GM12864 (cell line): ENCODE results near the gene GART.
"Not testable (repeated sequence)": the region's sequence is repeated elsewhere in the genome, so short reads cannot be mapped to it uniquely, and the experiment has no call there.

Experiments used
- DNase-seq: peaks from one replicate; pipeline ENCODE4 v3.0.0-alpha.2; 2011; ENCODE audit warnings: low read depth
- H3K4me3 ChIP-seq: 2 replicates; pipeline ENCODE4 v1.5.1; 2011; ENCODE audit warnings: mild to moderate bottlenecking, low read depth, low read length, control low read depth
- CTCF ChIP-seq: IDR thresholded peaks from 2 replicates; pipeline ENCODE4 v1.5.1; 2011; ENCODE audit warnings: low read depth, mild to moderate bottlenecking, moderate library complexity, low read length, control low read depth, inconsistent platforms; ENCODE audit errors: missing control alignments

Gene GART

DNA sequence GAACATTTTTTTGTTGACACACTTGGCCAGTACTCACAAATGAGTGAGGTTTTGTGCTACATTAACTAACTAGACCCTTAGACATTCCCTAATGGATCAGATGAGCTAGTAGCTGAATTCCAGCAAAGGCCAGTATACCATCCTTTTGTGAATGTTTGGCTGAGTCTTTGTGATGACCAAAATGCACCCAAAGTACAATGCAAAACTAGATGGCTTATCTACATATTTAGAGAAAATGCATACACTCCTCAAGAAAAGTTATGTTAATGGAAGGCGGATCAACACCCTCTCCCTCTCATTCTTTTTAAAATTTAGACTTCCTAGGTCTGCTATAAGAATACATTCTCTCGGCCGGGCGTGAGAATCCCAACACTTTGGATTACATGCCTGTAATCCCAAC is 30.3 kb downstream of the GART start:
- TF ChIP-seq CTCF, result no peak
- no peak overlapping the region for H3K4me3 ChIP-seq
- no peak for DNase-seq

DNA sequence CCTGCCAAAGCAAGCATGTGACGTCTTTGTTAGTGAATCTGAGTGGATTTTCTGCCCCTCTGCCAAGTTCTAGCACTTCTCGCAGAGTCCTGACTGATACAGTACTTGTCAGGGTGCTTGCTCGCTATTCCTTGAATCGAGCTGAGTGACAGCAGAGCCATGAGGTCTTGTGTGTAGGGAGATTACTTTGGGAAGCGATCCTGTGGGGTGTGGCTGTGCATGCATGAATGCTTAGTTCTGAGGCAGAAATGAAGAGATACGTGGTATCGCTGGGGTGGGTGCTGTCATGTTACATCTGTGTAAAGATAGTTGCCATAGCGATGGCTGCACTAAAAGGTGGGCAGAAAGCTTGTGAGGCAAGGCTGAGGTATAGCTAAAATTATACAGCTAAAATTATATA is 31.1 kb downstream of the GART start:
- DNase-seq, result no peak
- no peak for TF ChIP-seq CTCF

DNA sequence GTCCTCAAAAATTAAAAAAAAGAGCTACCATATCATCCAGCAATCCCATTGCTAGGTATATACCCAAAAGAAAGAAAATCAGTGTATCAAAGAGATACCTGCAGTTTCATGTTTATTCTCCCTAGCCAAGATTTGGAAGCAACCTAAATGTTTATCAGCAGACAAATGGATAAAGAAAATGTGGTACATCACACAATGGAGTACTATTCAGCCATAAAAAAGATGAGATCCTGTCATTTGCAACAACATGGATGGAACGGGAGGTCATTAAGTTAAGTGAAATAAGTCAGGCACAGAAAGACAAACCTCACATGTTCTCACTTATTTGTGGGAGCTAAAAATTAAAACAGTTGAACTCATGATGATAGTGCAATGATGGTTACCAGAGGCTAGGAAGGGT is 34.9 kb downstream of the GART start:
- H3K4me3 ChIP-seq, DNase-seq: not testable (repeated sequence)

More for the DNA sequence above, 31.1 kb downstream of the GART start:
- H3K4me3 ChIP-seq, result no peak overlapping the region

DNA sequence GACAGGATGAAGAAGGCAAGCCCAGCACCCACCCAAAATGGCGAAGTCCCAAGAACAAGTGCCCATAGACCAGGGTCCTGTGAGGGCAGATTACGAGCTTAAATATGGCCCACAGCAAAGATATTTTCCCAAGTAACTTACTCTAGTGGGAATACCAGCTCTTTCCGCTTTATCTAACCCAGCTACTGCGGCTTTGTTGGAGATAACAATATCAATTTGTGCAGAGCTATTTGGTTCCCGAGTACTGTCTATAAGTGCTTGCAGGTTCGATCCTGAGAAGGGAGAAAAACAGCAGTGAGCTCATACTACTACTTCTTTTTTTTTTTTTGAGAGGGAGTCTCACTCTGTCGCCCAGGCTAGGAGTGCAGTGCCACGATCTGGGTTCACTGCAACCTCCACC is 36.1 kb downstream of the GART start:
- no peak for TF ChIP-seq CTCF
- no peak overlapping the region for H3K4me3 ChIP-seq

GRCh38 chr21:33496345-33496744 is 45.6 kb downstream of the GART start:
- no peak overlapping the region for H3K4me3 ChIP-seq
- TF ChIP-seq CTCF, result no peak
- no peak for DNase-seq

More for the DNA sequence above, 36.1 kb downstream of the GART start:
- DNase-seq, result no peak

DNA sequence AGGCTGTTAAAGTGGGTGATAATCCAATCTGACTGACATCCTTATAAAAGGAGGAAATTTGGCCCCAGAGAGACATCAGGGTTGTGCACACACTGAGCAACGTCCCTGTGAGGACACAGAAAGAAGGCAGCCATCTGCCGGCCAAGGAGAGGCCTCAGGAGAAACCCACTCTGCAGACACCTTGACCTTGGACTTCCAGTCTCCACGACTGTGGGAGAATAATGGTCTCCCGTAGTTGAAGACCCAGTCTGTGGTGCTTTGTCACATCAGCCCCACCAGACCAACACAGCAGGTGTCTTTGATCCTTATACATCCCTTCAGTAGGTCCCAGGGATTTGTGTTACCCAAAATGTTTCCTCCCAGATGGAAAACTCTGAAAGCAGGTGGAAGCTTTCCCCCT is 46.2 kb downstream of the GART start:
- H3K4me3 ChIP-seq, result no peak overlapping the region
- no peak for DNase-seq
- TF ChIP-seq CTCF, result no peak

GRCh38 chr21:33493756-33494155 is 48.2 kb downstream of the GART start:
- H3K4me3 ChIP-seq, result no peak overlapping the region
- TF ChIP-seq CTCF, result no peak
- no peak for DNase-seq

DNA sequence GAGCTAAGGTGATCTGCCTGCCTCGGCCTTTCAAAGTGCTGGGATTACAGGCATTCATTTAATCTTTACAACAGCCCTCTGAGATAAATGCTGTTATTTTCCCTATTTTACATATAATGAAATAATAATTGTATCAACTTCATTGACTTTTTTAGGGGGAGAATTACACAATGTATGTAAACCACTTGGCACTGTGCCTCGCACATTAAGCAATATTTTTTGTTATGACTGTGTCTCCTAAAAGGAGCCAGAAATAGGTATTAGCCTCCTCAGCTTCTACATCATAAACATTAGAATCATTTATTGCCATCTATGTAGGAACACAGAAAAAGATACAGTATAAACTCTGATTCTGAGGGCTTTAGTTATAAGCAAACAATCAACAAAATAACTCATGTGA is 49.3 kb downstream of the GART start:
- H3K4me3 ChIP-seq, result no peak overlapping the region
- DNase-seq, result no peak
- TF ChIP-seq CTCF, result no peak
